Measurements from ENCODE around the gene ZBTB7A.

Gene ZBTB7A

GRCh38 chr19:3995607-3996006 lies 71.1 kb downstream of the ZBTB7A start:
- Histone ChIP-seq H4K8ac (ENCODE audit: low read depth, low read length) (no peak overlapping the region), H3K56ac (ENCODE audit: low read length) (no peak overlapping the region), H3K4me3 (ENCODE audit: low read length) (no peak overlapping the region), H3K27me3 (ENCODE audit: insufficient read depth, low read length, poor library complexity) (no peaks in the 10 kb centered on the region), H3K4ac (ENCODE audit: low read depth, low read length) (no peak overlapping the region), H3K27ac (ENCODE audit: low read depth, low read length) (no peak overlapping the region), H3K9ac (ENCODE audit: low read length) (no peak overlapping the region), H2BK120ac (ENCODE audit: low read depth, low read length) (no peak overlapping the region), H3K23ac (ENCODE audit: low read length) (no peak overlapping the region), H3K36me3 (ENCODE audit: control insufficient read depth, insufficient read depth, low read length) (no peaks in the 10 kb centered on the region), H2BK5ac (ENCODE audit: low read length) (no peak overlapping the region), H3K79me1 (ENCODE audit: low read length) (no peaks in the 10 kb centered on the region), H3K79me2 (ENCODE audit: control insufficient read depth, insufficient read depth, low read length) (no peaks in the 10 kb centered on the region), H2AK5ac (ENCODE audit: low read length) (no peak overlapping the region), H4K5ac (ENCODE audit: low read length) (no peak overlapping the region), H3K4me1 (ENCODE audit: control insufficient read depth, low read depth, low read length) (no peaks in the 10 kb centered on the region), H3K4me2 (ENCODE audit: low read length) (no peak overlapping the region), H3K18ac (ENCODE audit: low read length) (no peak overlapping the region), H2BK15ac (replicated peaks; ENCODE audit: low read depth) (no peak overlapping the region)
- DNase-seq: no peak
- WGBS (ENCODE audit: extremely low coverage, insufficient coverage, low lambda C conversion rate): no CpG with 5 or more reads among the region's 6 CpGs

Data from mesendoderm (in vitro differentiated cells).